GM21423 (cell line): Measurements from ENCODE around the gene MAP2K3.
"Not testable (repeated sequence)": the region's sequence is repeated elsewhere in the genome, so short reads cannot be mapped to it uniquely, and the experiment has no call there.

Experiments used
- ATAC-seq: cut with Tn5 transposase; IDR thresholded peaks from one replicate; pipeline ENCODE4 v1.9.1; 2021; ENCODE audit warnings: mild to moderate bottlenecking, moderate library complexity; ENCODE audit not compliant: unreplicated experiment

The MAP2K3 gene

DNA sequence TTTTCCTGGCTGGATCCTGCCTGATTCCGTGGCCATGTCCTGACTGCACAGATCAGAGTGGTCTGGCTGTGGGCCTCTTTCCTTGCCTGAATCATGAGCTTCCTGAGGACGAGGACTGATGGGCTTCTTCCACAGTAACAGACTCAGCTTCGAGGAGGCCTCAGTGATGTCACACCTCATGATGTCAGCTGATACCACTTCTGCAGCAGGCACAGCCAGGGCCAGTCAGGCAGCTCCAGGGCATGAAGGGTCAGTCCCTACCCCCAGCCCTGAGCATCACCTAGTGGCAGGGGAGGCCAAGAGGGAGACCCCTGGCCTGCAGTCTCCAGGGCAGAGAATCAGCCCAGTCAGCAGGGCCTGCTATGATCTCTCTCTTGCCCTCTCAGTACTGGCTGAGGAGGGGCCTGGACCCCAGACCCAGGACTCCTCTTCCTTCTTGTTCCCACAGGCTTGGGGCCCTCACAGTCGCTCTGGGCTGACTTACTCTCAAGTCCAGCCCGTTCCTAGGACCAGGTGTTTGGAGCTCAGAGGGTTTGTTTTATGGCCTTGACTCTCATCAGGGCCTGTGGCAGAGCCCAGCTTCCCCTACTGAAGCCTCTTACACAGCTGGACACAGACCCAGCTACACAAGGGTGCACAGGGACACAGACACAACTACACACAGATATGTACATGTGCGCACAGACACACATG is 65.0 kb downstream of the MAP2K3 start:
- not testable (repeated sequence) for ATAC-seq

DNA sequence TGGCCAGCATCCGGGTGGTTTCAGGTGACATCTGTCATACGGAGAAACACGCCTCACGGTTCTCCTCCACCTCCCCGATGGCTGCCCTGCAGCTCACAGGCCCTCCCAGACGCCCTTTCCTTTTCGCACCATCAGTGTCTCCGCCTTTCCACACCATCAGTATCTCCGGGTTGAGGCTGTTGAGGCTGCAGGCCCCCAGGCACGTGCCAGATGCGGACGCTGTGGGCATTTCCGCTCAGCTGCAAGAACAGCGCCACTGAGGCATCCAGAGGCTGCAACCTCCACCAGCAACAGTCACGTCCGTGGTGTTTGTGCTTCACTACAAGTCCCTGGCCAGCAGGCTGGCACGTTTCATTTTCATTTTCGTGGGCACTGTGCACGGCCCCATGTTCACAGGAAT is 66.0 kb downstream of the MAP2K3 start:
- ATAC-seq, result not testable (repeated sequence)

DNA sequence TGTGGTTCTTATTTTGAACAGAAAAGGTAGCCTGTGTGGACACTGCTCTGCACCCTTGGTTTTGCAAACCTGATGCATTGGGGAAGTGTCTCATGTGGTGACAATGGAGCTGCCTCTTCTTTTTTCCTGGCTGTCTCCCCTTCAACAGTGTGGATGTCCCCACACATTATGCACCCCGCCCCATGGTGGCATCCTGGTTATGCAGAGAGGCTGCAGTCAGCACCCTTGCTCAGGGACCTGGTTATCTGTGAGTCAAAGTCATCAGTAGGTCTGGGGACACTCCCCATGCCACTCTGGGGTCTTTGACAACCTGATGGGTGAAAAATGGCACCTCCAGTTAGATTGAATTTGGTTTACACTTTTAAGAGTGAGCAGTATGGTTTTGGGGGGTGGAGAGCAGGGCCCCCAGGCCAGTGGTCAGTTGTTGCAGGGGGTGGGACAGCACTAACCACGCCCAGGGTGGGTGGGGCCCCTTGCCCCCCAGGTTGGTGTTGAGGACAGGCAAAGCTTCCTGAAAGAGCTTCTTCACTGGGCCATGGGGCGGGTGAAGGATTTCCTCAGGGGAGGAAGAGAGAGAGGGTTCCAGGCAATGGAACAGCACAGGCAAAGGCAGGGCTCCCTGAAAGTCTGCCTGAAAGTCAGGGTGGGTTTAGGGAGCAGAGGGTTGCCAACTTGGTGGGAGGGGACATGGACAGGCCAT is 67.0 kb downstream of the MAP2K3 start:
- ATAC-seq, result no peak

DNA sequence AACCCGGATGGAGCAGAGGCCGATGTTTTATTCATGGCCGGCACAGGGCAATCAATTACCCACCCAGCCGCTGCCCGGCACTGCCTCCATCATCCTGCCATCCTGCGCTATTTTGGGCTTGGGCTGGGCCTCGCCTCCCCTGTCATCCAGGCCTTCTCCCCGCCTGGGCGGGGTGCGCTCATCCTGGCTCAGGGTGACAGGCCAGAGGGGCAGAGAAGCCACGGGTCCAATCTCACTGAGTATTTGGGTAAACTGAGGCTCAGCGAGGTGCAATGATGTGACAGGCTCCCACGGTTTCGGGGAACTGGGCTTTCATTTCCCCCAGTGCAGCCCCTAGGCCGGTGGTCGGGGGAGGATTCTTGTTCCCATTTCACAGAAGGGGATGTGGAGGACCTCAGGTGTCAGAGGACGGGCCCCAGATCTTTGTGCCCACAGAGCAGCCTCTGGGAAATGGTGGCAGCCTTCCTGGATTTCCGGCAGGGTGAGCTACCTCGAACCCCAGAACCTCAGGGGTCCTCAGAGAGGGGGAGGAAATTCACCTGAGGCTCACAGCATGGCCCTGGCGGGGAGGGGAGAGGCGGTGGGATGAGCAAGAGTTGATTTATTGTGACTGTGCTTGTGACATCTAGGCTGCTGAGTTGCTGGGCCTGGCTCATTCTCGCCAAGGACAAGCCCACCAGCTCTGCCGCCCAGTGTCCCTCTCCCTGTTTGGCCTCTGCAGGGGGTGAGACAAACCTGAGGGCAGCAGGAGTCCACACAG is 67.9 kb downstream of the MAP2K3 start:
- ATAC-seq, result no peak

DNA sequence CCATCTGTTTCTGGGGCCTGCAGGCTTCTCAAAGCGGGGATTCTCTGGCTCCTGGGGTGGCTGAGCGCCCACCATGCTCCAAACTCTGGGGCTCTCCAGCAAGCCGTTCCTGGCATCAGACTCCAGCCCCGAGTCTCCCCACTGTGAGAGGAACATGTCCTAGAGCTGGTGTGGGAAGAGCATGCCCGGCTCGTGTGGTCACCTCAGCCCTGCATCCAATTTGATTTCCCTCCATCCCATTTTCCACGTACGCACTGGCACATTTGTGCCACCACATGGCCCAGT is 68.4 kb downstream of the MAP2K3 start:
- no peak for ATAC-seq

DNA sequence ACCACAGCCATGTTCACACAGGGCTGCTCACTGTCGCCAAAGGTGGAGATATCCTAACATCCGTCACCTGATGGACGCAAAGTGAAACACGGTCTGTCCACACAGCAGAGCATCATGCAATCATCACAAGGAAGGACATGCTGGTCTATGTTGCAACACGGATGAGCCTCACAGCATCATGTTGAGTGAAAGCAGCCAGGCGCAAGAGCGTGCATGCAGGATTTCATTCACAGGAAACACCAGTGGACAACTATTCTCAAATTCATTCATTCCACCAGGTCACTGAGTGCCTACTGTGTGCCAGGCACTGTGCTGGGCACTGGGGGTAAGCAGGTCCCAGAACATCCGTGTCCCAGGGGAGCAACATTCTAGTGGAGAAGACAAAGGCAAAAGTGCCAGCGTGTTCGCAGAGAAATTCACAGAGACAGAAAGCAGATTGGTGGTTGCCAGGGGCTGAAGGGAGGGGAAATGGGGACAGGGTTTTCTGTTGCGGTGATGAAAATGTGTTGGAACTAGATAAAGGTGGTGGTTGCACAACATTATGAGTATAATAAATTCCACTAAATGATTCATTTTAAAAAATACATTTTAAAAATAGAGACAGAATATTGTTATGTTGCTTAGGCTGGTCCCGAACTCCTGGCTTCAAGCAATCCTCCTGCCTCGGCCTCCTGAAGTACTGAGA is 69.0 kb downstream of the MAP2K3 start:
- no peak for ATAC-seq

DNA sequence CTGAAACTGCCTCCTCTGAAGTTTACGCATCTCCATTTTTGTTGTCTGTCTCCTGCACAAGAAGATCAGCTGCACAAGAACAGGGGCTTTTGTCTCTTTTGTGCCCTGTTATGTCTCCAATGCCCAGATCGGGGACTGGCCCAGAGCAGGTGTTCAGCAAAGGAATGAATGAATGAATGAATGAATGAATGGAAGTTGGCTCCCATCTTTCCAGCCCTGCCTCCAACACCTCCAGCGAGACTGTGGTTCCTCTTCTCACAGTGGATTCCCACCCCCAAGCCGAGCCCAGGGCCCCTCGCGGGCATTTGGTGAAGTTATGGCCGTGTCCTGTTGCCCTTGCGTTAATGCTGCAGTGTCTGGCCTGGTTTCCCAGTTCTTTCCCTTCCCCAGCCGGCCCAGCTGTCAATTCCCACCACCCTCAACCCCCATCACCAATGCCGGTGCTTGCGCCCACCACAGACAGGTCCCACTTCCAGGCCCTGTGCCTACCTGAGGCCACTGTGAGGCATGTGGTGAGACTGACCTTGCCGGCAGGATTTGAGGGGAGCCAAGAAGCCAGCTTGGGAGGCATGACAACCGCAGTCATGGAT is 70.4 kb downstream of the MAP2K3 start:
- ATAC-seq, result no peak

DNA sequence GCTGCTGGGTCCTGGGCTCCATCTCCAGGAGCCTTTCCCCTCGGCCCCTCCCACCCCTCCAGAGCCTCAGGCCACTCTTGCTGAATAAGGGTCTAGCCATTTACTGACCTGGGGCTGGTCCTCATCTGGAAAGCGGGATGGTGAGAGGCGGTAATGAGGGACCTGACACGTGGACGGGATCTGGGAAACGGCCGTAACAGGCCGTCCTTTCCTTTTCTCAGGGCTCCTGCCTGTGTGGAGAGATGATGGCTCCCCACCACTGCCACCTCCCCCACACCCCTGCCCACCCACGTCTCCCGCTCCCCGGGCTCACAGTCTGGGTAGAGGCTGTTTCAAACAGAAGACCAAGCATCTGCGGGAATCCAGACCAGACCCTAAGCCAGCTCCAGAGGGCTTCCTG is 71.1 kb downstream of the MAP2K3 start:
- no peak for ATAC-seq

DNA sequence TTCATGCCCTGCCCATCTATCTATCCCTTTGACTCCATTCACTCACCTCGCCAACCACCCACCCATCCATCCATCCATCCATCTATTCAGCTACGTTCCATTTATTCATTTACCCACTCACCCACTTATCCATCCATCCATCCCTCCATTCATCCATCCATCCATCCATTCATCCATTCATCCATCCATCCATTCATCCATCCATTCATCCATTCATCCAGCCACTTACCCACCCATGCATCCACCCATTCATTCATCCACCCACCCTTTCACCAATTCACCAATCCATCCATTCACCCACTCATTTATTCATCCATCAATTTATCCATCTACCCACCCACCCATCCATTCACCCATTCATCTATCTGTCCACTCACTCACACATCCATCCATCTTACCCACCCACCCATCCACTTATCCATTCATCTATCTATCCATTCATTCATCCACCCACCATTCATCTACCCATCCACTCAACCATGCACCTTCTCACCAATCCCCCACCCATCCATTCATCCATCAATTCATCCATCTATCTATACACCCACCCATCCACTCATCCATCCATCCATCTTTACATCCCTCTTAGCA is 72.1 kb downstream of the MAP2K3 start:
- no peak for ATAC-seq

DNA sequence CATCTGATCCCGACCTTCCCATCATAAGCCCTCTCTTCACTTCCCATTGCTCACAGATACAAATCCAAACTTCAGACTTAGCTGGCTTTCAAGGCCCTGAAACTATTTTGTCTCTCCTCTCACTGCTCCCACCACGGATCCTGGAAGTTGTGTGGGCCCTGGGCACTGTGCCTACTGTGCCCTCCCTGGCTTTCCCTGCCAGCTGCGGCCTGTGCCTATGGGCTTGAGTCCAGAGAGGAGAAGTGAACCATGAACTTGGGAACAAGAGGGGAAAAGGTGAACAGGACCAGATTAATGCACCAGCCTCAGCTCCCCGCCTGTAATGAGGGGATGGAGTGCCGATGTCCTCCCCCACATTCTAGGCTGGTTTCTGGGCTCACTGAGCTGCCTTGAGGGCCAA is 72.8 kb downstream of the MAP2K3 start:
- no peak for ATAC-seq

DNA sequence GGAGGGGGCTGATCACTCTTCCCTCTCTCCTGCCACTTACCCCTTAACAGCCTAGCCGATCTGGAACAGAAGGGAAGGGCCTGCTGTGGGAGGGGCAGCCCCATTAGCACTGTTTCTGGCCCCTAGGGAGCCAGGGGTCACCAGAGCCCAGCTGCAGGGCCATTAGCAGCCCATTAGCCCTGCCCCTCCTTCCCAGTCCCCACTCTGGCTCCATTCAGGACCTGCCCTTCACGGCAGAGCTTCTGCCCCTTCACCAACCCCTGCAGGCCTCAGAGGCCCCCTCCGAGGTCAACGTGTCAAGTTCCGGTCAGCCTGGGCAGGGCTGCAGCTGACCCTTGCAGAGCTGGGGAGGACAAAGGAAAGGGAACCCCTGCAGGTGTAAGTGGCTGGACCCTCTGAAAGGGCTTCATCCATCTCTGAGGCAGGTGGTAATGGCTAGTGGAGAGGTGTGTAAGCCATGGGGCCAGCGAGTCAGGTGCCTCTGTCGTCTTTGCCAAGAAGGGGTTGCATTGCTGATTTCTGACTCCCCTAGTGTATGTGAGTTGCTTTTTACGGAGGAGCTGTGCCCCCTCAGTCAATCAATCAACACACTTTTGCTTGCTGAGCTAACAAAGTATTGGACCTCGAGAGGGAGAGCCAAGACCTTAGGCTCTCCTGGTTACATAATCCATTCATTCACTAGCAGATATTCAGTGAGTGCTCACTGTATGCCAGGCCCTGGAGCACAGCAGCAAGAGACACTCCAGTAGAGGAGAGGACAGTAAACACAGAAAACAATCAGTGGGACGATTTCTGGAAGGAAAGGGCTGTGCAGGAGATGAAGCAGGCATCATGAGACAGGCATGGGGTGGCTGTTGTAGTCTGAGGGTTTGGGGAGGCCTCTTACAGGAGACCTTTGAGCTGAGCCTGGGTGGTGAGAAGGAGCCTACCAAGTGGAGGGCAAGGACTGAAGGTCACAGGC is 73.5 kb downstream of the MAP2K3 start:
- no peak for ATAC-seq

DNA sequence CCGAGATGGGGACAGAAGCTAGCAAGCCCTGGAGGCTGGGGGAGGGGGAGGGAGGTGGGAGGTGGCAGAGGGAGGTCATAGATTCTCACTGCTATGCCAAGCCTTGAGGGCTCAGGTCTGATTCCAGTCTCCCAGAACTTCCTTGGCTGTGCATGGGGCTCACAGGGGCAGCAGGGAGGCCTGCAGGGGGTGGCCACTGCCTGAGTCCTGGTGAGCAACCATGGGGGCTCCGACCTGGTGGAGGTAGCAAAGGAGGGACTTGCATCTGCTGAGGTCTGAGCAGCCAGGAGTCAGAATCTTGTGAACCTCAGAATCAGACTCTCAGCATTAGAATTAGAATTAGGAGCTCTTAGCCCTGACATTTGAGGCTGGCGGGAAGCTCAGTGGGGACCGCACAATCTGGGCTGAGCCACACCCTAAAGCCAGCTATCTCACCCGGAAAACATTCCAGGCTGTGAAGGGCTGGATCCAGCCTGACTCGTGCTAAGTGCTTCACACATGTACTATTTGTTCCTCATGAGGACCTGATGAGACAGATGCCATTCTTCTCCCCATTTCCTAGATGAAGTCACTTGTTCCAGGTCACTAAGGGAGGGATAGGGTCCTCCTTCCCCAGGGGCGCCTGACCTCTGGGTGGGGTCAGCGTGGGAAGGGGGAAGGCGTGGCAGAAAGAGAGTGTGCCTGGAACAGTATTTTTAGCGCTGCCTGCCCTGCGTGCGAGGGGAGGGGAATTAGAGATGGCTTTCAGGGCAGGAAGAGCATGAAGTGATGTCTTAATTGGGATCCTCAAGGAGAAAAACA is 74.4 kb downstream of the MAP2K3 start:
- no peak for ATAC-seq

DNA sequence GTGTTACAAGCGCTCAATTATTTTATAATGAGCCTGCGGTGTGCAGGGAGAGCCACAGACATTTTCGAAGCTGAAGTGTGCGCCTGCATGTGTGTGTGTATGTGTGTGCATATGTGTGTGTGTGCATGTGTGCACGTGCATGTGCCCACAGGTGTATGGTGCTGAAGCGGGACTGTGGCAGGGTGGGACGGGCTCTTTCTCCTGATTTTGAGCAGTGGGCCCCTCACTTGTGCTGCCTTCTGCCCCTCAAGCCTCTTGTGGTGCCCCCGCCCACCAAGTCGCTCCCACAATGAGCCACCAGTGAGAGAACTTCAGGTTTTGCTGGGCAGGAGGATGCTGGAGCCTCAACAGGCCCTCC is 75.0 kb downstream of the MAP2K3 start:
- no peak for ATAC-seq

DNA sequence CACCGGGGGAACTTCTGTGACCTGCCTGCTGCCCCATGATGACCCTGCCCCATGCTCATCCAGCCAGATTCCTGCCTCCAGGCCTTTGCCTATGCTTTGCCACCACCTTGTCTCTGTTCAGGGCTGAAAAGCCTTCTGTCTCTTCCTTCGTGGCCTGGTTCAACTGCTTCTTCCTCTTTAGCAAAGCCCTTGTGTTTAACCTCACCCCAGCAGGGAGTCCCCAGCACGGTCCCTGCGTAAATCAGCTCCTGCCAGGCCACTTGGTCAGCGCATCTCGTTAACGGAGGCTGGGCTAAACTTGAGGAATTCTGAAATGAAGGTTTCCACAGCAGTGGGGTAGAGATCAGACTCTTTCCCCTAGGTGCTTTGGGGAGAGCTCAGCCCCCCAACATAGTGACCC is 75.5 kb downstream of the MAP2K3 start:
- no peak for ATAC-seq

DNA sequence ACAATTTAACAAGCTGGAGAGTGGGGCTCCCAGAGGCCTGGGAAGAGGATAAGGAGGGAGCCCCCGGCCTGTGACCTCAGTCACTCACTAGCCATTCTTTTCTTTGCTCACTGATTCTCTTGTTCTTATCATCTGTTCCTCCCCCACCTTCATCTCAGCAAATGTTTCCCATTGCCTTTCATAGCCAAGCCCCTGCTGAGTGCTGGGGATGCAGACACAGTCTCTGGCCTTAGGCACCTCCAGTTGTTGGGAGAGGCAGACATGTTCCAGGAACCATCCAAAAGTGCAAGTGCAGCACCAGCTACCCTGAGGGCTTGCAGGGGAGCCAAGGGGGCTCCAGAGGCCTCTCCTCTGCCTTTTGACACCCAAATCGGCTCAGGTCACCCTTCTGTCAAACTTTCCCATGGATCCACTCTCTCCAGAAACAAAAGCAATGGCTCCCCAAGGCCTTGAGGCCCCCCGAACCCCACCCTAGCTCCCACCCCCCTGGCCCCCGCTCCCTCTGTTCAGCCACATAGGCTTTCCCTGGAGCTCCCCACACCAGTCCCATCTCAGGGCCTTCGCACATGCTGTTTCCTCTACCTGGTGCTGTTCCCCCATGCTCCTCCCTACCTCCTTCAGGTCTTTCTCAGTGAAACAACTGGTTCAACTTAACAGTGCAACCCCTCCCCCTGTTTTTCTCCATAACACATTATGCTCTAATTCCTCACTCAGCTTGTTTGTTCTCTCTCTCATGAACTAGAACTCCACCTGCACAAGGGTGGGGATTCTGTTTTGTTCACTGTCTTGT is 76.7 kb downstream of the MAP2K3 start:
- ATAC-seq, result no peak

DNA sequence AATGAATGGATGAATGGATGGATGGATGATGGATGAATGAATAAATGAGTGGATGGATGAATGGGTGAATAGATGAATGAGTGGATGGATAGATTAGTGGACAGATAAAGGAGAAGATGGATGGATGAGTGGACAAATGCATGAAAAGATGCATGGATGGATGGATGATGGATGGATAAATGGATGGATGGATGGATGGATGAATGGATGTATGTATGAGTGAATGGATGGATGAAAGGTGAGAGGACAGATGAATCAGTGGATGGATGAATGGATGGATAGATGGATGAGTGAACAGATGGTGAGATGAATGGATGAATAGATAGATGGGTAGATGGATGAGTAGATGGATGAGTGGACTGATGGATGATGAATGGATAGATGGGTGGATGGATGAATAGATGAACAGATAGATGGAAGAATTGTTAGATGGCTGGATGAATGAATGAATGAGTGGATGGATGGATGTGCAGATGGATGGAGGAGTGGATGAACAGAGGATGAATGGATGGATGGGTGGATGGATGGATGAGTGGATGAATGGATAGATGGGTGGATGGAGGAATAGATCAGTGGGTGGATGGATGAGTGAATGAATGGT is 77.9 kb downstream of the MAP2K3 start:
- ATAC-seq, result no peak

DNA sequence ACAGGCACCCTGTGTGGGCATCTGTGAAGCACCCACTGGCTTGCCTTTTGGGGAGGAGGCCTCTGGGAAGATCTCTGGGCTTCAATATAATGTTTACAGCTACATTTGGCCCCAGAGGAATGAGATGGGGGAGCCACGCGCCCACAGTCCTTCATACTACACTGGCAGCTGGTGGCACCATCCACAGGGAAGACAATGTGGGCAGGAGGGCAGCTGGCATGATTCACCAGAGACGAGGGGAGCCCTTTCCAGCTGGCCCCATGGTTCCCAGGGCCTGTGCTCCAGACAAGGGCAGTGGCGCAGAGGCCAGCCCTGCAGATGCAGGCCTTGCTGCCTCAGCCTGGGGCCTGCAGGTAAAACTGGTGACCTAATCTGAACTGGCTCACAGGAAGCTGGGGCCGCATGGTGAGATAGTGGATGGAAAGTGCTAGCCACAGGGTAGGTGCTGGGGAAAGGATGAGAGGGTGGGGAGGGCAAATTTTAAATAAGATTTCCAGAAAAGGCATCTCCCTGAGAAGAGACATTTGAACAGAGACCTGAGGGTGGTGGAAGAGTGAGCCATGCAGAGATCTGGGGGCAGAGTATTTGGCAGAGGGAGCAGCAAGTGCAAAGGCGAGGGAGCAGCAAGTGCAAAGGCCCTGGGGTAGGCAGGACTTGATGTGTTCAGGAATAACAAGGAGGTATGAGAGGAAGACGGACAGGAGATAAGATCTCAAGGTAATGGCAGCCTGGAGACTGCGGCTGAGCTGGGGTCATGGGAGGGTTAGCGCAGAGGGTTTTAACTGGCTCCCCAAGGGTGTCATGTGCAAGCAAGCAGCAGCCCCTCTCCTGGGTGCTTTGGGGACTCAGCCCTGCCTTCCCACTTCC is 79.5 kb downstream of the MAP2K3 start:
- ATAC-seq, result no peak
